HG02973 (cell line): ENCODE data around the gene TXNL4B.

Source experiments
- ATAC-seq: cut with Tn5 transposase; IDR thresholded peaks from one replicate; pipeline ENCODE4 v1.9.1; 2021; ENCODE audit warnings: moderate library complexity; ENCODE audit not compliant: unreplicated experiment

The TXNL4B gene

GRCh38 chr16:72112906-72113615 lies 19.6 kb upstream of the TXNL4B start:
- ATAC-seq = no peak

DNA sequence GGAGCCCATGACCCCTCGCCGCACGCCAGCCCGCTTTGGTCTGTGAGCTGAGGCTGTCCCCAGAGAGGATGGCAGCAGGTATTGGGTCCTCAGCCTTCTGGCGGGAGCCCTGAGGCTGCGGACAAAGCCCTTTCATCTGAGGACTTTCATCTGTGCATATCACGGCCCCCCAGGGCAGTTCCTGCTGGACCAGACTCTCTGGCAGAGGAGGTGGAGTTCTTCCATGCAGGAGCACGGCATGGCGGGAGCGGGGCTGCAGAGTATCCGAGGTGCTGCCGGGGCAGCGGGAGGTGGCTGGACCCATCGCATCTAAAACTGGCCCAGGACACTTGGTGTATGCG lies 19.0 kb upstream of the TXNL4B start:
- ATAC-seq = no peak

DNA sequence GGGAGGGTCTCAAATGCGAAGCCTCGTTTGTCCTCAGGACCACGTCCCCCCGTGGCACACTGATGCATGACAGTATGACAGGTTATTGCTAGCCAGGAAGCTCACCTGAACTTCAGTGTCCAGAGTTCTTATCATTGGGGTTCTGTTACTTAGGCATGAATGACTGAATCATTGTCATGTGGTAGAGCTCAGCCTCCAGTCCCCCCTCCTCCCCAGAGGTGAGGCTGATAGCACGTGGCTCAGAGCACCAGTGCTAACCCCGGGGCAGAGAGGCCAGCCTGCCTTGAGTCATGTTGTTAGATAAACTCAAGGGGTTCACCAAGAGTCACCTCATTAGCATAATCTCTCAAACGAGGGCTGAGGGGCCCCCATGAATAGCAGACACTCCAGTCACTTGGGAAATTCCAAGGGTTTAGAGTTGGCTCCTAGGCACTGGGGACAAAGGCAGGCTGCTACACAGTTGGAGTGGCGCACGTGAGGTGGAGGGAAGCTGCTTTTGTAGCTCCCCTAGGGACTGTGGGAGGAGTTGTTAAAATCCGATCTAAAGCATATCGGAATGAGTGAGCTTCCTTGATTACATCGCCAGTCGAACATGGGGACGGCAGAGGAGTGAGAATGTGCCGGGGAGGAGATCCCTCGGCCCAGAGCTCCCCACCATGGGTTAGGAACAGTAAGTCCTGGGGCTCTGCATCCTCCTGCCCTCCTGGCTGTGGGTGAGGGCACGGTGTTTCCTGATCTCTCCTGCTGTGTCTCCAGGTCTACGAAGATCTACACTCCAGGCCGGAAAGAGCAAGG lies 18.4 kb upstream of the TXNL4B start:
- ATAC-seq = no peak

GRCh38 chr16:72110662-72111615 lies 17.5 kb upstream of the TXNL4B start:
- no peak for ATAC-seq

GRCh38 chr16:72109966-72110530 lies 16.6 kb upstream of the TXNL4B start:
- ATAC-seq = no peak

DNA sequence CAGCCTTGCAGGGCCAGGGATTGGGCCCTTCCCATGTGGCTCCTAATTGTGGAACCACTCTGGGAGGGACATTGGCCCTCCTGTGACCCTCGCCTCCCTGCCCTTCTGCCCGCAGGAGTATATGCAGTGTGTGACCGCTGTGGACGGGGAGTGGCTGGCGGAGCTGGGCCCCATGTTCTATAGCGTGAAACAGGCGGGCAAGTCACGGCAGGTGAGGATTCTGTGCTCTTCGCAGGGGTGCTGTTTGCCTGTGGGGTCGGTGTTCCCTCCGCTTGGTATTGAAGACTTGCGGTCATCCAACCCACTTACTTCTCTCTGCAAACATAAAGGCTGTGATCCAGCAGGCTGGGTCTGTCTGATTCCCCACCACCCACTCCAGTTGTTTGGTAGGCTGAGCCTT lies 15.9 kb upstream of the TXNL4B start:
- ATAC-seq = no peak

GRCh38 chr16:72108353-72109102 lies 15.1 kb upstream of the TXNL4B start:
- ATAC-seq = no peak

DNA sequence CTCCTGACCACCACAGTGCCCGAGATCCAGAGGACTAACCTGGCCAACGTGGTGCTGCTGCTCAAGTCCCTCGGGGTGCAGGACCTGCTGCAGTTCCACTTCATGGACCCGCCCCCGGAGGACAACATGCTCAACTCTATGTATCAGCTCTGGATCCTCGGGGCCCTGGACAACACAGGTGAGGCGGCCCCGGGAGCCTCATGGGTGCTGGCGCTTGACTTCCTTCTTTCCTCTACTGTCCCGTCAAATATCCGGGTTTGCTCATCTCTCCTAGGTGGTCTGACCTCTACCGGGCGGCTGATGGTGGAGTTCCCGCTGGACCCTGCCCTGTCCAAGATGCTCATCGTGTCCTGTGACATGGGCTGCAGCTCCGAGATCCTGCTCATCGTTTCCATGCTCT lies 14.0 kb upstream of the TXNL4B start:
- ATAC-seq = no peak

DNA sequence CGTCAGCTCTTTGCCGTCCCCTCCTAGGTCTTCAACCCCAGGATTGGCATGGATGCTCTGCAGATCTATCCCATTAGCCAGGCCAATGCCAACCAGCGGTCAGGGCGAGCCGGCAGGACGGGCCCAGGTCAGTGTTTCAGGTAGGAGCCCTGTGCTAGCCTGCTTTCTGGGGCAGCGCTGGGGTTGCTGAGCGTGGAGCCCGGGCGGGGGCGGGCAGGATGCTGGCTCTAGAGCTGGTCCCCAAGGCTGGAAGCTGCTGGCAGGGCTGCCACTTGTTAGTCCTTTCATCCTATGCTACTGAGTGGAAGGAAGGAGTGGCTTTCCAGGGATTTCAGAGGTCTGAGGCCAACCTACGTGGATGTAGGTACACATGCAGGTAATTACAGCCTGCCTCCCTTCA lies 12.6 kb upstream of the TXNL4B start:
- no peak for ATAC-seq

DNA sequence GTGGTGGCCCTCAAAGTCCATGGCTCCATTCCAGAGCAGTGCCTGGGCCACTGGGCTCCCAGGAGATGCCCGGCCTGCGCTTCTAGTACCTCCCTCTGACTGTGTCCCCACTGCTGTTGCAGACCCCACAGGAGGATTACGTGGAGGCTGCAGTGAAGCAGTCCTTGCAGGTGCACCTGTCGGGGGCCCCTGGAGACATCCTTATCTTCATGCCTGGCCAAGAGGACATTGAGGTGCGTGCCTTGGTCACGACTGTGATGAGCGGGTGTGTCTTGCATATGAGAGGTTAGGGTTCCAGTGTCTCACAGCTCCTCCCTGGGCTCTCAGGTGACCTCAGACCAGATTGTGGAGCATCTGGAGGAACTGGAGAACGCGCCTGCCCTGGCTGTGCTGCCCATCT lies 11.5 kb upstream of the TXNL4B start:
- no peak for ATAC-seq

DNA sequence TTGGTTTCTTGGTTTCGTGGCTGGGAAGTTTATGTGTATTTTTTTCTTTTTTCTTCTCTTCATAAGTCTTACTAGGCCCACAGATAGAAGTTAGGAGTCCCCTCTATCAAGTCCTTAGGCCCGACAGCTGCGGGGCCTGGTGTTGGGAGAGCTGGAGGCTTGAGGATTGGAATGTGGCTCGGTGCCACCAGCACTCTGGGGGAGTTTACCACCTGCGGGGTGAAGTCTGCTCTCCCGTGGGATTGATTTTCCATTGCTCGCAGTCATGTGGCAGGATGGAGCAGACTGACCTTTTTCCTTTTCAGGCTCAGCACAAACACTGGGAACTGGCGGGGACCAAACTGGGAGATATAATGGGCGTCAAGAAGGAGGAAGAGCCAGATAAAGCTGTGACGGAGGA lies 7.8 kb upstream of the TXNL4B start:
- ATAC-seq = no peak

DNA sequence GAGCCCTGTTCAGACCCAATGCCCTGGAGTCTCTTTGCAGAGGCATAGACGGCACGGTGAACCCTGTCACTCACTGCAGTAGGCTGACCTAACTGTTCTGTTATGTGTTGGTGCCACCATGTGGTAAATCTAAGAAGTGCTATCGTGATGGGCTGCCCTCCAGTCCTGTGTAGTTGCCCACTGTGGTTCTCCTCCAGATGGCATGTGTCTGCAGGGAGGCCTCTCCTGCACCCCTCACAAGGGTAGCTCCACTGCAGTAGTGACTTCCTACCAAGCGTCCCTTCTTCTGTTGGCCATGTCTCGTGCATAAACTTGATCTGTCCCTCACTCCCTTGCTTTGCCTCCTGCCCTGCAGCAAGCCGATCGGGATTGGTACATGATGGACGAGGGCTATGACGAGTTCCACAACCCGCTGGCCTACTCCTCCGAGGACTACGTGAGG lies 6.0 kb upstream of the TXNL4B start:
- peak; percentile 64 for ATAC-seq

DNA sequence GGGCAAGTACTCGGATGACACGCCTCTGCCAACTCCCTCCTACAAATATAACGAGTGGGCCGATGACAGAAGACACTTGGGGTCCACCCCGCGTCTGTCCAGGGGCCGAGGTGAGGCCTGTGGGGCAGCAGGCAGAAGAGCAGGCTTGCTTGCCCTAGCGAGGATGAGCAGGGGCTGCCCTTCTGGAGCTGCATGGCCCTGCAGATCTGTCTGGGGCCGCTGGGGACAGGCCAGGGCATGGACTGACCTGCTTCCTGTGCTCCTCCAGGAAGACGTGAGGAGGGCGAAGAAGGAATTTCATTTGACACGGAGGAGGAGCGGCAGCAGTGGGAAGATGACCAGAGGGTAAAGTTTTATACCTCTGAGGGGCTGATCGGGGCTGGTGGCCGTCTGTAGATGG lies 5.5 kb upstream of the TXNL4B start:
- no peak for ATAC-seq

GRCh38 chr16:72094266-72094610 lies 818 bp upstream of the TXNL4B start:
- ATAC-seq = peak; percentile 1

GRCh38 chr16:72092832-72093447 lies 480 bp downstream of the TXNL4B start:
- ATAC-seq = no peak

DNA sequence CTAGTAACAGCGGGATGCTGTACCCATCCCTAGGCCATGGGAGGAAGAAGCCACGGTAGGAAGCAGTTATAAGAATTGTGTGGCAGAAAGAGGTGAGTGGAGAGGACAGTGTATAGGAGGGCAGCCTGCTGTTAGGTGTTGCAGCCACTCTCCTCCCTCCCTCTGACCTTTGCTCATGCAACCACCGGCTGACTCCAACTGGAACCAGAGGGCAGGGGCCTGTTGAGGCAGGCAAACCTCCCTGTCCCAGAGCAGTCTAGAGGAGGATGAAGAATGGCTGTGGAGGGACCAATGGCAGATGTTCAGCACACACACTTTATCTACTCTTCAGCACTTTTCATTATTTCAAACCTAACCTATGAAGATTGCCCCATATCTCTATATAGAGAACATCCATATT lies 2.2 kb downstream of the TXNL4B start:
- no peak for ATAC-seq

- no peak for ATAC-seq
Observed at GRCh38 chr16:72085002-72085401, 8.4 kb downstream of the TXNL4B start.

GRCh38 chr16:72084445-72084844 lies 9.0 kb downstream of the TXNL4B start:
- ATAC-seq = no peak

DNA sequence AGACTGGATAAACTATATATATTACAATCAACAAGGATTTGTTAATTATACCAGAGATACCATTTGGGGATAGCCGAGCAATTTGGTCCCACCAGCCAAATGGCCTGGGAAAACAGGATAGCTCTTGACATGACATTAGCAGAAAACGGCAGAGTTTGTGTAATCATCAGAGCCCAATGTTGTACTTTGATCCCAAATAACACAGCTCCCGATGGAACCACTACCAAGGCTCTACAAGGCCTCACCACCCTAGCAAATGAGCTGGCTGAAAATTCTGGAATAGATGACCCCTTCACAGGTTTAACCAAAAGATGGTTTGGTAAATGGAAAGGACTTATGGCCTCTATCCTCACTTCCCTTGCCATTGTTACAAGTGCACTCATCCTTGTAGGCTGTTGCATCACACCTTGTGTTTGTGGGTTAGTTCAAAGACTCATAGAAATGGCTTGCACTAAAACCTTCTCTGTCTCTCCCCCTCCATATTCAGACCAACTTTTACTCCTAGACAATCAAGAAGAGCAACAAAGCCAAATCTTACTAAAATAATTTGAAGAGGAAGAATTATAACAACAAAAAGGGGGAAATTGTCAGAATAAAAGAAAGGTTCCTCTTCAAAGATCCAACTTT lies 9.5 kb downstream of the TXNL4B start:
- ATAC-seq = no peak
